CD4-positive, alpha-beta T cell (primary cell): ENCODE measurements around the gene RELL2. TPM values are rescaled to one million over a fixed set of nuclear protein-coding genes. Genes with fewer than 3 reads are reported as not detected.

Source experiments
- ATAC-seq: fragments of 200-7000 bp; cut with Tn5 transposase; one replicate; pipeline ENCODE4 v1.10.0; 2022; ENCODE audit warnings: mild to moderate bottlenecking; ENCODE audit not compliant: poor library complexity
- CTCF ChIA-PET: fragments of 350-600 bp; sonication (Branson Sonifier 250); formaldehyde crosslinking; loops from one replicate; lab custom pipeline; 2021; ENCODE audit warnings: antibody characterized with exemption, inconsistent platforms; lab: Charles Lee
- POLR2A ChIA-PET: fragments of 350-600 bp; sonication (Branson Sonifier 250); formaldehyde crosslinking; loops from one replicate; lab custom pipeline; 2021; ENCODE audit warnings: antibody characterized with exemption, inconsistent platforms; lab: Charles Lee
- DNase-seq, 14 experiments: peaks; one replicate each; pipeline ENCODE4 v3.0.0-alpha.2; 2013 to 2020; ENCODE audit warnings: mixed read lengths in 2 of 14
- H3K27ac ChIP-seq, 2 donors: one replicate each; pipeline versions ENCODE4 v1.5.1 to v1.7.0; 2013; ENCODE audit warnings: low read length in 2 of 2, low read depth in 1 of 2, mild to moderate bottlenecking in 1 of 2
- H3K27me3 ChIP-seq, 2 experiments: 1 replicate in 1 of 2; 2 replicates in 1 of 2; pipeline versions ENCODE4 v1.6.1 to v1.7.0; 2013; ENCODE audit warnings: low read length in 2 of 2, control low read depth in 1 of 2, mild to moderate bottlenecking in 1 of 2, moderate library complexity in 1 of 2; ENCODE audit not compliant: insufficient read depth in 2 of 2, control insufficient read depth in 1 of 2
- H3K36me3 ChIP-seq: one replicate; pipeline ENCODE4 v1.6.1; 2013; ENCODE audit warnings: low read length, control low read depth; ENCODE audit not compliant: insufficient read depth
- H3K4me1 ChIP-seq: one replicate; pipeline ENCODE4 v1.6.1; 2013; ENCODE audit warnings: low read length, control low read depth; ENCODE audit not compliant: insufficient read depth
- H3K4me3 ChIP-seq: one replicate; pipeline ENCODE4 v1.5.1; 2013; ENCODE audit warnings: mild to moderate bottlenecking, low read length, moderate library complexity
- H3K9me3 ChIP-seq, 2 experiments: 1 replicate in 1 of 2; 2 replicates in 1 of 2; pipeline versions ENCODE4 v1.6.1 to v1.7.0; 2013; ENCODE audit warnings: low read length in 2 of 2, mild to moderate bottlenecking in 2 of 2, control low read depth in 1 of 2, moderate library complexity in 1 of 2; ENCODE audit not compliant: control insufficient read depth in 1 of 2, insufficient read depth in 1 of 2
- H3K27ac Mint-ChIP-seq: one replicate; pipeline ENCODE4 v1.8.0; 2020; ENCODE audit warnings: mixed read lengths
- H3K27me3 Mint-ChIP-seq: one replicate; pipeline ENCODE4 v1.8.0; 2021; ENCODE audit warnings: mixed read lengths
- H3K36me3 Mint-ChIP-seq: one replicate; pipeline ENCODE4 v1.8.0; 2021; ENCODE audit warnings: low read depth, mixed read lengths
- H3K4me1 Mint-ChIP-seq: one replicate; pipeline ENCODE4 v1.8.0; 2021; ENCODE audit warnings: low read depth, mixed read lengths
- H3K4me3 Mint-ChIP-seq: one replicate; pipeline ENCODE4 v1.8.0; 2020; ENCODE audit warnings: mild to moderate bottlenecking, mixed read lengths
- H3K9me3 Mint-ChIP-seq: one replicate; pipeline ENCODE4 v1.8.0; 2020; ENCODE audit warnings: mixed read lengths
- CTCF ChIP-seq: fragments of 200-600 bp; IDR thresholded peaks from one replicate; pipeline ENCODE4 v1.8.0; 2022; ENCODE audit warnings: antibody characterized with exemption, mild to moderate bottlenecking
- intact Hi-C, 2 experiments: fragments of 100-400 bp; cut with DNase I in 1 of 2; cut with micrococcal nuclease in 1 of 2; formaldehyde crosslinking; loops; one replicate each; pipeline versions ENCODE4 v1.15.1 to v1.9.0; 2023 to 2025; cut with DNase I, micrococcal nuclease
- total RNA-seq, 174 experiments: library from RNA in 2 of 174; stranded (reverse) in 2 of 174; gene quantifications; one replicate each; pipeline ENCODE4 v1.2.3 and lab custom pipeline; 2021 to 2026

RELL2 gene
- total RNA-seq, 2 experiments from 2014 or later, result 10.9 to 11.4 TPM

GRCh38 chr5:141633871-141634561 lies 2.8 kb upstream of the RELL2 start:
- ATAC-seq, result no peak
- intact Hi-C loops, result no loop called here
- no peak for TF ChIP-seq CTCF

GRCh38 chr5:141634720-141635119 lies 2.1 kb upstream of the RELL2 start:
- H3K4me1 ChIP-seq, result peaks cover 42% of the 10 kb centered on the region
- H3K4me1 Mint-ChIP-seq, result peaks cover 46% of the 10 kb centered on the region

More at GRCh38 chr5:141633871-141634561, 2.8 kb upstream of the RELL2 start:
- H3K9me3 ChIP-seq, result no peaks in the 10 kb centered on the region
- POLR2A ChIA-PET, result interaction anchor here (1.5 to 8.8 kb wide), 3 partner anchors 10 to 17 kb away, joined by 4 to 100 read pairs (median 7); partner anchors contain the start of genes DIAPH1 and FCHSD1
- Mint-ChIP-seq H3K4me3 (no peak overlapping the region), H3K4me1 (peaks cover 53% of the 10 kb centered on the region), H3K9me3 (no peaks in the 10 kb centered on the region), H3K27me3 (no peaks in the 10 kb centered on the region), H3K27ac (peak overlapping the region; percentile 19), H3K36me3 (peaks cover 64% of the 10 kb centered on the region)
- CTCF ChIA-PET, result interaction anchor here (0.7 to 6.3 kb wide), 5 partner anchors 10 to 1150 kb away, joined by 3 to 77 read pairs (median 9); partner anchors contain the start of gene DIAPH1
- H3K4me3 ChIP-seq, result no peak overlapping the region
- no peak overlapping the region for H3K27ac ChIP-seq
- H3K27me3 ChIP-seq, result no peaks in the 10 kb centered on the region
- no peak for DNase-seq
- H3K4me1 ChIP-seq, result peaks cover 42% of the 10 kb centered on the region
- H3K36me3 ChIP-seq, result peaks cover 39% of the 10 kb centered on the region

More at GRCh38 chr5:141634720-141635119, 2.1 kb upstream of the RELL2 start:
- no peak for ATAC-seq
- TF ChIP-seq CTCF, result no peak
- peaks cover 57% of the 10 kb centered on the region for H3K36me3 Mint-ChIP-seq
- no peaks in the 10 kb centered on the region for H3K27me3 Mint-ChIP-seq
- Histone ChIP-seq H3K27ac (no peak overlapping the region), H3K36me3 (peaks cover 33% of the 10 kb centered on the region), H3K4me3 (no peak overlapping the region), H3K27me3 (no peaks in the 10 kb centered on the region), H3K9me3 (no peaks in the 10 kb centered on the region)
- no peak for DNase-seq
- CTCF ChIA-PET, result interaction anchor here (6.2 to 6.3 kb wide), 2 partner anchors 15 to 42 kb away, joined by 43 to 77 read pairs; partner anchors contain the start of gene DIAPH1
- POLR2A ChIA-PET, result interaction anchor here (4.7 to 8.8 kb wide), 2 partner anchors 16 to 17 kb away, joined by 73 to 100 read pairs; partner anchors contain the start of genes DIAPH1 and FCHSD1
- H3K4me3 Mint-ChIP-seq, result peak overlapping the region; percentile 92
- H3K9me3 Mint-ChIP-seq, result no peaks in the 10 kb centered on the region
- intact Hi-C loops, result loop anchor here in 1 of 2 experiments (5.0 kb wide), 1 partner anchor 42 kb away; no protein-coding TSS in a partner anchor
- peak overlapping the region; percentile 28 for H3K27ac Mint-ChIP-seq
